Medulla oblongata (tissue), 1 donor: Measurements from ENCODE around the gene LPIN1.
"Not testable (repeated sequence)": the region's sequence is repeated elsewhere in the genome, so short reads cannot be mapped to it uniquely, and the experiment has no call there.

ENCODE experiments used
- DNase-seq: peaks from one replicate; pipeline ENCODE4 v3.0.0-alpha.2; 2015; ENCODE audit errors: extremely low spot score

The LPIN1 gene

DNA sequence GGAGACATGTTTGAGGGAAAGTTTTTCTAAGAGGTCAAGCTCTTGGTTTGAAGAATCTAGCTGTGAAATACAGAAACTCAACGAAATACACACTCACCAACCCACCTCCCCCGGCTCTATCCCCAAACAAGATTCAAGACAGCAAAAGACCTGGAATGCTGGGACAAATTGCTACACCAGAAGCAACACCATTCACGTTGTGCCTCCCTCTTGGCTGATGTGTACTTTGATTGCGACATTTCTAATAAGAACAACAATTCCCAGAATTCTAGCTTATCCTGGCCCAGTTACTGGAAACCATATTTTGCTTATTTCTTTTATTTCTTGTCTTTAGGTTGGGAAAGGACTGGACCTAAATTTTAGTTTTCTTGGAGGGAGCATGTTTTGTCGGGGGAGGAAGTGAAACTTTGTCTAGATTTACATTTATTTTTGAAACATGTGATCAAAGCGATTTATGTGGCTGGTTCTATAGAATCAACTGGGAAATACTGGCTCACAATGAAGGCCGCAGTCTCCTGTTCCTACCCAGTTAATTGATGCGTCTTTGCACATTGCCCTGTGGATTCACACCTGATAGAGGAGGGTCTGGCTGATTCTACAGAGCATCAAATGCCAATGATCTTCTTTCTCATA is 29.6 kb upstream of the LPIN1 start:
- DNase-seq: no peak

GRCh38 chr2:11717623-11718022 is 28.8 kb upstream of the LPIN1 start:
- no peak for DNase-seq

DNA sequence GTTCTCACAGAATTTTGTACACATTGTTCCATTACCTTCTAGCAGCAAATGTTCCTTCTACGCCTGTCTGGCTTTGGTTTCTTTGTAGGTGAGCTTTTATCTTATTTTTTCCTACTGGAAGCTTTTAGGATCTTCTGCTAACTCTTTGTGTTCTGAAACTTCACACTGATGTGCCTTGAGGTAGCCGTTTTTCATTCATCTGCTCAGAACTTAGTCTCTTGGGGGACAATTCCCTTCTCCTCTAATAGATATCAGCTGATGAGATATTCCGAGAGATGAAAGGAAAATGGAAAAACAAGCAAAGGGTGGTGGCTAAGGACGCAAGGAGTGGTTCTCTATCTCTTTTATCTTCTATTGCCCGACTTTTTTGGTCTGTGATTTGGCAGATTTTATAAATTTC is 27.8 kb upstream of the LPIN1 start:
- no peak for DNase-seq

DNA sequence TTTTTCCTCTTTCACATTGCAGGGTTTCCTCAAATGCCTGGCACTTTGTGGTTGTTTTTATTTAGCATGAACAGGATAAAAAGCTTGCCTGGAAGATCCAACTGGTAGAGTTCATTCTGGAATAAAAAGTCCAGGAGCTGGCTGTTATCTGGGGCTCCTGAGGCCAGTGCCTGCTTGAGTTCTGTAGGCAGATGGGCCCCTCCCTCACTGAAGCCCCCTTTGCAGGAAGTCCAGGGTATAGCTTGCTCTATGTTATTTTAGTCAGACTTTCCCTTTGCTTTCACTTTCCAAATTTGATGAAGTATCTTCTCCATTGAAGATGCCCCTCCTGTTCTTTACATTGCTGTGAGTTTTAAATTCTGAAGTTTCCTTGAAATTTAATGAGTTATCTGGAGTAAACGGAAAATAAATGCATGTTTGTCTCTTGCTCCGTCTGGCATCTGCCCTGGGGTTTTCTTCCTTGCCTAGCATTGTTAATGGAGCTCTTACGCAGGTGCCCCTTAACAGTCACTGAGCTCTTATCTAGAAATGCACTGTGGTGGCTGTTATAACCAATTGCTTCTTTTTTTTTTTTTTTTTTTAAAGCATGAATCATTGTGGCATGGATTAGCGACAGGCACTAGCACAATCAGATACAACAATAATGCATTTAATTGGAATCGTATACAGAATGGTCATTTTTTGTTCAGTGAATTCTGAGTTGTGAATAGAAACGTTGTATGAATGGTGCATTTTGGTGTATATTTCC is 27.0 kb upstream of the LPIN1 start:
- no peak for DNase-seq

GRCh38 chr2:11720752-11721151 is 25.7 kb upstream of the LPIN1 start:
- no peak for DNase-seq

GRCh38 chr2:11722292-11723060 is 24.0 kb upstream of the LPIN1 start:
- no peak for DNase-seq

DNA sequence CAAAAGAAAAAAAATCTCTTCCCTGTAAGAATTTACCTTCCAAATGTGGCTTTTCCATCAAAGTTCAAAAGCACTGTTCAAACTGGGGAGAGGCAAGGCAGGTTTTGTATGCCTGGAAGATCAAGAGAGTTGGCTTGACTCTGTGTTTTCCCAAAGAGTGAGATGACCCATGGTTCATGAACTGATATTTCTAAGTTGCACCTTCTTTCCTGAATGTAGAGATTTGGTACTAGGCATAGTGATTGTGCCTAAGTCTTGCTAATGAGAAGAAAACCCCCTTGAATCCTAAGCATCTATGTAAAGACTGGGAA is 23.4 kb upstream of the LPIN1 start:
- DNase-seq: no peak

DNA sequence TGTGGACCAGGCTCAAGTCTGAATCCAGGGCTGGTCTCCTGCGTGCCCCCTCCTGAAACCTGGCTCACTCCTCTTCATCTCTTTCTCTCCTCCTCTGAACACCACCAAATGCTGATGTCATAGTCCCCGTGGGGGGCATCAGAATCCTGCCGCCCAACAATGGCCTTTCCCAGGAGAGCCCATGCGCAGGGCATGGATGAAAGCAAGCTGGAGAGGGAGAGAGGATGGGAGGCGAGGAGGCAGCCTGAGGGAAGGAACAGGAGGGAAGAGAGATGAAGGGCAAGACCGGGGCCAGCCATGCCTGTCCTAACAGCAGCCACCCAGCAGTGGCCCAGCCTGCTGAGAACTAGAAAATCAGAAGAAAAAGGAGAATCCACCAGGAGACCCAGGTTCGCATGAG is 22.3 kb upstream of the LPIN1 start:
- no peak for DNase-seq

DNA sequence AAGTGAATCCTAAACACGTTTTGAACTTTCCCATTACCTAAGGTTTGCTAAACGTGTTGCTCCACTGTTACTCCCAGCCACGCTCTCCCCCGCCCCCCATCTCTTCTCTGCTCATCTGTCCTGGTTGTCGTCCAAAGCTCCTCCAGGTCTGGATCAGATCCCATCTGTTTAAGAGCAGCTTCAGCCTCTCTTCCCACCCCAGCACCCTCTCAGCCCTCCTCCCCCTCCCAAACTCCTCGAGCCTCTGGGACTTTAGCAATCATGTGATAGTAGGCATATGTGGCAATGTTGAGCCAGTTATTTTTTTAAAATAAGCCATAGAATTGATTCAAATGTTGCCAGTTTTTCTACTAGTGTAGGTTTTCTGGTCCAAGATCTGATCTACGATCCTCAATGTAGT is 20.0 kb upstream of the LPIN1 start:
- no peak for DNase-seq

GRCh38 chr2:11729362-11730212 is 16.8 kb upstream of the LPIN1 start:
- no peak for DNase-seq

- DNase-seq: not testable (repeated sequence)
Measured at GRCh38 chr2:11731214-11731984, 15.0 kb upstream of the LPIN1 start.

GRCh38 chr2:11732587-11732986 is 13.8 kb upstream of the LPIN1 start:
- no peak for DNase-seq

DNA sequence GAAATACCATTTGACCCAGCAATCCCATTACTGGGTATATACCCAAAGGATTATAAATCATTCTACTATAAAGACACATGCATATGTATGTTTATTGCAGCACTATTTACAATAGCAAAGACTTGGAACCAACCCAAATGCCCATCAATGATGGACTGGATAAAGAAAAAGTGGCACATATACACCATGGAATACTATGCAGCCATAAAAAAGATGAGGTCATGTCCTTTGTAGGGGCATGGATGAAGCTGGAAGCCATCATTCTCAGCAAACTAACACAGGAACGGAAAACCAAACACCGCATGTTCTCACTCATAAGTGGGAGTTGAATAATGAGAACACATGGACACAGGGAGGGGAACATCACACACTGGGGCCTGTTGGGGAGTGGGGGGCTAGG is 8.6 kb upstream of the LPIN1 start:
- DNase-seq: not testable (repeated sequence)

DNA sequence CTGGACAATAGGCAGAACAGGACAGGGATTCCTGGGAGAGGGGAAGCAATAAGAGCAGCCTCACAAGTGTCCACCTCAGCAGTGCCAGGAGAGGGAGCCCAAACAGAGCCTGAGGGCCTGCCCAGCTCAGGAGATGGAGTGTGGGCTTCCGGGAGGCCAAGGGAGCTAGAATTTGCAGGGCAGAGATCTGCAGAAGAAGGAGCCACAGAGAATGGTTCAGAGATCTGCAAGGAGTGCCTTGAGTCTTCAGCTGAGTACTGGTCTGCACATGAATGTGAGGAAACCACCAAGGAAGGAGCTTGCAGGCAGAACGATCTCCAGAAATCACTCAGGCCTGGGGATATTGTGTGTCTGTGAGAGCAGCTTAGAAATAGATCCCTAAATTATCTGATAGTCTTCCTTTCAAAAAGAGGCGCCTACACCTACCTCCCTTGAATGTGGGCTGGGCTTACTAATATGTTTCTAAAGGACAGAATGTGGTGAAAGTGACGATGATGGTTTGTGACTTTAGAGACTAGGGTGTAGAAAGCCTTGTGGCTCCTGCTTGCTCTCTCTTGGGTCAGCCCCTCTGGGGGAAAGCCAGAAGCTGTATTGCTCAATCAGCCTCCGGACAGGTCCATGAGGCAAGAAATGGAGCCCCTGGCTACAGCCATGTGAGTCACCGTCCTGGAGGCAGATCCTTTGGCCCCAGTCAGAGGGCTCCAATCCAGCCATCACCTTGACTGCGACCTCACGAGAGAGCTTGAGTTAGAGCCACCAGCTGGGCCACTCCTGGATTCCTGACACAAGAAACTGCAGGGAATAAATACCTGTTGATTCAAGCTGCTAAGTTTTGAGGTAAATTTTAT is 7.6 kb upstream of the LPIN1 start:
- peak; percentile 58 for DNase-seq

- no peak for DNase-seq
Measured at GRCh38 chr2:11740723-11741122, 5.7 kb upstream of the LPIN1 start.

GRCh38 chr2:11742317-11742701 is 4.1 kb upstream of the LPIN1 start:
- DNase-seq: no peak

GRCh38 chr2:11742702-11743357 is 3.6 kb upstream of the LPIN1 start:
- no peak for DNase-seq

- DNase-seq: no peak
Measured at GRCh38 chr2:11743366-11743765, 3.1 kb upstream of the LPIN1 start.

- peak; percentile 93 for DNase-seq
Measured at GRCh38 chr2:11743846-11744553, 2.4 kb upstream of the LPIN1 start.
